Activated T-cell treated with anti-CD3 and anti-CD28 coated beads, Interleukin-2, amount 50 U/mL, for 72 hours (primary cell): ENCODE data around the gene ATG2A. TPM values are rescaled to one million over a fixed set of nuclear protein-coding genes. Genes with fewer than 3 reads are reported as not detected.

Experiments used
- ATAC-seq, 2 donors: fragments of 150-1000 bp; cut with Tn5 transposase; replicated peaks in 1 of 2; 2 replicates each; pipeline ENCODE4 v1.10.0; 2021; ENCODE audit warnings: moderate library complexity in 2 of 2, mild to moderate bottlenecking in 1 of 2
- DNase-seq, 2 donors: peaks; one replicate each; pipeline ENCODE4 v3.0.0; 2021 to 2022; ENCODE audit warnings: mixed read lengths in 1 of 2
- H3K27ac Mint-ChIP-seq: one replicate; pipeline ENCODE4 v1.8.0; 2022; ENCODE audit warnings: mild to moderate bottlenecking, moderate library complexity, mixed read lengths
- H3K27me3 Mint-ChIP-seq: one replicate; pipeline ENCODE4 v1.8.0; 2022; ENCODE audit warnings: low read depth, mixed read lengths
- H3K36me3 Mint-ChIP-seq, 2 donors: one replicate each; pipeline ENCODE4 v1.8.0; 2022; ENCODE audit warnings: mixed read lengths in 2 of 2, mild to moderate bottlenecking in 1 of 2; ENCODE audit not compliant: insufficient read depth in 2 of 2
- H3K4me1 Mint-ChIP-seq: one replicate; pipeline ENCODE4 v1.8.0; 2022; ENCODE audit warnings: low read depth, mixed read lengths
- H3K4me3 Mint-ChIP-seq, 2 donors: one replicate each; pipeline ENCODE4 v1.8.0; 2022; ENCODE audit warnings: mild to moderate bottlenecking in 2 of 2, mixed read lengths in 2 of 2, moderate library complexity in 2 of 2
- H3K9me3 Mint-ChIP-seq, 2 donors: one replicate each; pipeline ENCODE4 v1.8.0; 2022; ENCODE audit warnings: mixed read lengths in 2 of 2
- total RNA-seq, 2 donors: library from RNA; stranded (reverse); gene quantifications; one replicate each; pipeline ENCODE4 v1.2.3, GENCODE V29; 2022

Gene ATG2A
- total RNA-seq, 2 donors from 2014 or later, result 20.9 to 27.0 TPM

GRCh38 chr11:64933213-64933934 lies 16.4 kb upstream of the ATG2A start:
- ATAC-seq, result no peak
- H3K27me3 Mint-ChIP-seq, result no peaks in the 10 kb centered on the region
- H3K9me3 Mint-ChIP-seq, result no peaks in the 10 kb centered on the region
- peaks cover 0 to 3% of the 10 kb centered on the region in 2 donors for H3K36me3 Mint-ChIP-seq
- DNase-seq, result no peak
- no peak overlapping the region for H3K27ac Mint-ChIP-seq
- no peak overlapping the region for H3K4me3 Mint-ChIP-seq
- no peaks in the 10 kb centered on the region for H3K4me1 Mint-ChIP-seq

- DNase-seq (no peak), ATAC-seq (no peak)
- Mint-ChIP-seq H3K4me1 (no peaks in the 10 kb centered on the region), H3K36me3 (peaks cover 0 to 3% of the 10 kb centered on the region in 2 donors), H3K27me3 (no peaks in the 10 kb centered on the region), H3K9me3 (no peaks in the 10 kb centered on the region), H3K27ac (no peak overlapping the region), H3K4me3 (no peak overlapping the region)
These were observed 15.3 kb upstream of the ATG2A start for GRCh38 chr11:64932324-64932723.

- ATAC-seq (no peak), DNase-seq (no peak)
- H3K4me1 Mint-ChIP-seq, result no peaks in the 10 kb centered on the region
- H3K9me3 Mint-ChIP-seq, result no peaks in the 10 kb centered on the region
- no peak overlapping the region for H3K27ac Mint-ChIP-seq
- H3K4me3 Mint-ChIP-seq, result no peak overlapping the region
- H3K27me3 Mint-ChIP-seq, result no peaks in the 10 kb centered on the region
- peaks cover 0 to 3% of the 10 kb centered on the region in 2 donors for H3K36me3 Mint-ChIP-seq
These were observed 14.3 kb upstream of the ATG2A start for GRCh38 chr11:64931290-64931689.

- no peak for ATAC-seq
- H3K4me1 Mint-ChIP-seq, result peaks cover under 1% of the 10 kb centered on the region
- no peak overlapping the region for H3K27ac Mint-ChIP-seq
- H3K4me3 Mint-ChIP-seq, result no peak overlapping the region
- DNase-seq, result no peak
- H3K9me3 Mint-ChIP-seq, result no peaks in the 10 kb centered on the region
- H3K27me3 Mint-ChIP-seq, result no peaks in the 10 kb centered on the region
- H3K36me3 Mint-ChIP-seq, result peaks cover 0 to 3% of the 10 kb centered on the region in 2 donors
These were observed 13.3 kb upstream of the ATG2A start for GRCh38 chr11:64930340-64930739.

- Mint-ChIP-seq H3K9me3 (no peaks in the 10 kb centered on the region), H3K36me3 (peaks cover 0 to 3% of the 10 kb centered on the region in 2 donors), H3K27ac (no peak overlapping the region), H3K4me3 (no peak overlapping the region), H3K4me1 (peaks cover 6% of the 10 kb centered on the region), H3K27me3 (no peaks in the 10 kb centered on the region)
- DNase-seq, result no peak
- ATAC-seq, result no peak
These were observed 12.6 kb upstream of the ATG2A start for GRCh38 chr11:64929625-64930024.

GRCh38 chr11:64928957-64929356 lies 11.9 kb upstream of the ATG2A start:
- no peak for DNase-seq

GRCh38 chr11:64926689-64927088 lies 9.7 kb upstream of the ATG2A start:
- Mint-ChIP-seq H3K4me3 (no peak overlapping the region), H3K36me3 (peaks cover 0 to 3% of the 10 kb centered on the region in 2 donors), H3K27me3 (no peaks in the 10 kb centered on the region), H3K9me3 (no peaks in the 10 kb centered on the region), H3K4me1 (peaks cover 22% of the 10 kb centered on the region), H3K27ac (no peak overlapping the region)
- ATAC-seq (no peak), DNase-seq (no peak)

More at GRCh38 chr11:64928957-64929356, 11.9 kb upstream of the ATG2A start:
- Mint-ChIP-seq H3K4me1 (peaks cover 12% of the 10 kb centered on the region), H3K9me3 (no peaks in the 10 kb centered on the region), H3K27ac (no peak overlapping the region), H3K4me3 (no peak overlapping the region), H3K36me3 (peaks cover 0 to 3% of the 10 kb centered on the region in 2 donors), H3K27me3 (no peaks in the 10 kb centered on the region)
- no peak for ATAC-seq

GRCh38 chr11:64925536-64926436 lies 8.8 kb upstream of the ATG2A start:
- Mint-ChIP-seq H3K36me3 (peaks cover 0 to 3% of the 10 kb centered on the region in 2 donors), H3K9me3 (no peaks in the 10 kb centered on the region), H3K27ac (no peak overlapping the region), H3K27me3 (no peaks in the 10 kb centered on the region), H3K4me3 (peak overlapping the region; percentile 99), H3K4me1 (peaks cover 22% of the 10 kb centered on the region)
- DNase-seq (no peak), ATAC-seq (no peak)

- H3K36me3 Mint-ChIP-seq, result no peaks in the 10 kb centered on the region
- H3K27me3 Mint-ChIP-seq, result no peaks in the 10 kb centered on the region
- no peaks in the 10 kb centered on the region for H3K9me3 Mint-ChIP-seq
- H3K4me1 Mint-ChIP-seq, result peaks cover 22% of the 10 kb centered on the region
- ATAC-seq (no peak), DNase-seq (peak in 1 of 2 donors; percentile 16)
- H3K4me3 Mint-ChIP-seq, result peak overlapping the region; percentile 99
- no peak overlapping the region for H3K27ac Mint-ChIP-seq
These were observed 7.9 kb upstream of the ATG2A start for GRCh38 chr11:64924910-64925284.

GRCh38 chr11:64923944-64924909 lies 7.2 kb upstream of the ATG2A start, which contains the start of gene PPP2R5B:
Gene PPP2R5B (plus strand): TSS chr11:64924689. CDS start chr11:64925735, 1,046 bp downstream.
- Mint-ChIP-seq H3K27ac (peak within 1 kb of the TSS; percentile 98), H3K4me3 (peak within 1 kb of the TSS; percentile 99), H3K4me1 (peaks cover 22% of the 10 kb centered on the region), H3K9me3 (no peaks in the 10 kb centered on the region), H3K36me3 (no peaks in the 10 kb centered on the region), H3K27me3 (no peaks in the 10 kb centered on the region)
- peak; percentile 94 to 95 for ATAC-seq
- DNase-seq, result peak; percentile 92 to 93

GRCh38 chr11:64923151-64923661 lies 6.2 kb upstream of the ATG2A start:
- Mint-ChIP-seq H3K36me3 (no peaks in the 10 kb centered on the region), H3K27ac (no peak overlapping the region), H3K4me3 (peak overlapping the region in 1 of 2 donors; percentile 99), H3K9me3 (no peaks in the 10 kb centered on the region), H3K27me3 (no peaks in the 10 kb centered on the region), H3K4me1 (peaks cover 22% of the 10 kb centered on the region)
- ATAC-seq, result no peak
- DNase-seq, result no peak

- Mint-ChIP-seq H3K27me3 (no peaks in the 10 kb centered on the region), H3K36me3 (no peaks in the 10 kb centered on the region), H3K4me3 (no peak overlapping the region), H3K27ac (no peak overlapping the region), H3K4me1 (peaks cover 33% of the 10 kb centered on the region), H3K9me3 (no peaks in the 10 kb centered on the region)
- DNase-seq, result no peak
- no peak for ATAC-seq
These were observed 4.4 kb upstream of the ATG2A start for GRCh38 chr11:64921384-64921783.
